Suprapubic skin (tissue), 4 donors: Measurements from ENCODE around the gene VAMP3. TPM values are rescaled to one million over a fixed set of nuclear protein-coding genes. Genes with fewer than 3 reads are reported as not detected.

Experiments used
- DNase-seq, 2 donors: peaks; one replicate each; pipeline ENCODE4 v3.0.0-alpha.2; 2019; ENCODE audit warnings: low spot score in 2 of 2
- H3K27ac ChIP-seq: fragments of 200-600 bp; sonication (generic); one replicate; pipeline ENCODE4 v1.5.1; 2019
- H3K27me3 ChIP-seq: fragments of 200-600 bp; sonication (generic); one replicate; pipeline ENCODE4 v1.5.1; 2019
- H3K36me3 ChIP-seq: fragments of 200-600 bp; sonication (generic); one replicate; pipeline ENCODE4 v1.5.1; 2019
- H3K4me1 ChIP-seq: fragments of 200-600 bp; sonication (generic); one replicate; pipeline ENCODE4 v1.5.1; 2019
- H3K4me3 ChIP-seq: fragments of 200-600 bp; sonication (generic); one replicate; pipeline ENCODE4 v1.5.1; 2019; ENCODE audit warnings: mild to moderate bottlenecking
- H3K9me3 ChIP-seq: fragments of 200-600 bp; sonication (generic); one replicate; pipeline ENCODE4 v1.5.1; 2019
- EP300 ChIP-seq: sonication (generic); formaldehyde crosslinking; IDR thresholded peaks from one replicate; pipeline ENCODE4 v1.6.1; 2017; ENCODE audit warnings: antibody characterized with exemption
- POLR2A ChIP-seq, 2 donors: fragments of 450-650 bp; IDR thresholded peaks; one replicate each; pipeline ENCODE4 v1.6.1; 2017; ENCODE audit warnings: antibody characterized with exemption in 2 of 2, mild to moderate bottlenecking in 2 of 2, moderate library complexity in 2 of 2
- POLR2AphosphoS5 ChIP-seq, 3 donors: sonication (generic); formaldehyde crosslinking; IDR thresholded peaks; one replicate each; pipeline ENCODE4 v1.6.1; 2017; ENCODE audit warnings: antibody characterized with exemption in 3 of 3
- WGBS: methylation state at CpG from one replicate; pipeline ENCODE4 v1.1.5; 2018; 5-methylcytosine and 5-hydroxymethylcytosine counted together
- total RNA-seq, 4 donors: library from RNA; depleted of rRNA; stranded (reverse); fragments of >200 nt; gene quantifications; one replicate each; pipeline ENCODE4 v1.1.0, GENCODE V29; 2016
- TF ChIP-seq, protein P1 (sequence below), 2 donors: fragments of 200-600 bp in 1 of 2; fragments of 450-650 bp in 1 of 2; sonication (generic) in 1 of 2; IDR thresholded peaks; one replicate each; pipeline ENCODE4 v1.5.1; 2016 to 2019; ENCODE audit warnings: antibody characterized with exemption in 2 of 2, mild to moderate bottlenecking in 1 of 2, moderate library complexity in 1 of 2

VAMP3 gene
- total RNA-seq, 4 donors from 2014 or later, result 62.8 to 79.9 (median 76.4) TPM

DNA sequence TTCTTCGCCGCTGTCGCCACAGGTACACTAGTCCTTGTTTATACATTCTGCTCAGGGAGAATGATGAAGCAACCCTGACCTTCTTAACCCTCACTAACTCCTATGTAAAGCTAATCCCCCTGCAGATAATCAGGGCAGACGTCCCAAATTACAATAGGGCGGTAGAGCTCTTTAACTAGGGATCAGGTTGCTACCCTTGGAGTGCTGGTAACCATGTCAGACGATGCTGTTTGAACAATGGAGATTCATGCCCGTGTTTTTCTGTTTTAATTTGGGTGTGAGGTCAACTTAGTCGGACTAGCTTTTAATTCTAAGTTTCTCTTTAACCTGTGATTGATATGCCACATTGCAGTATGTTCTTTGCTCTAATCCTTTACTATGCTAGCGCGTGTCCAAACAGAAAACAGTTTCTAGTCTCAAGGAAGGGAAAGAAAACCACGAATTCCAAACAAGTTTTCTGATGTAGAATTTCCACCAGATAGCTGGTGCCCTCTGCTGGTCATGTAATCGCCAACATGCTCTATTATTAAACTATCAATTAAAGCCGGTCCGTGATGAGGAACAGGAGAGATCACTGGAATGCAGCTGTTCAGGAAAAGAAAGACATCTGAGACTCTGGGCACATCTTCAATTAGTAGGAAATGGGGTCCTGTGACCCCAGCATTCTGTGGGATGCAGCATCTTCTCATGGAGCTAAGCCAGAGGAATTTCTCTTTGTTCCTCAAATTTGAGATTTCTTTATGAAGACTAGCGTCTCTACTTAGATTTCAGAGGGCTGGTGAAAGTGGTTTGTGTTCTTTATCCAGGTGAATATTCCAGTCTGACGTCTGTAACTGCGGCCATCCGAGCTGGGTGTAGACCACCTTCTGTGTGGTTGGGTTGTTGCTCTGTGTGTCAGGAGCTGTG, 18.3 kb upstream of the VAMP3 start:
- no peak for TF ChIP-seq EP300
- TF ChIP-seq, protein P1, sequence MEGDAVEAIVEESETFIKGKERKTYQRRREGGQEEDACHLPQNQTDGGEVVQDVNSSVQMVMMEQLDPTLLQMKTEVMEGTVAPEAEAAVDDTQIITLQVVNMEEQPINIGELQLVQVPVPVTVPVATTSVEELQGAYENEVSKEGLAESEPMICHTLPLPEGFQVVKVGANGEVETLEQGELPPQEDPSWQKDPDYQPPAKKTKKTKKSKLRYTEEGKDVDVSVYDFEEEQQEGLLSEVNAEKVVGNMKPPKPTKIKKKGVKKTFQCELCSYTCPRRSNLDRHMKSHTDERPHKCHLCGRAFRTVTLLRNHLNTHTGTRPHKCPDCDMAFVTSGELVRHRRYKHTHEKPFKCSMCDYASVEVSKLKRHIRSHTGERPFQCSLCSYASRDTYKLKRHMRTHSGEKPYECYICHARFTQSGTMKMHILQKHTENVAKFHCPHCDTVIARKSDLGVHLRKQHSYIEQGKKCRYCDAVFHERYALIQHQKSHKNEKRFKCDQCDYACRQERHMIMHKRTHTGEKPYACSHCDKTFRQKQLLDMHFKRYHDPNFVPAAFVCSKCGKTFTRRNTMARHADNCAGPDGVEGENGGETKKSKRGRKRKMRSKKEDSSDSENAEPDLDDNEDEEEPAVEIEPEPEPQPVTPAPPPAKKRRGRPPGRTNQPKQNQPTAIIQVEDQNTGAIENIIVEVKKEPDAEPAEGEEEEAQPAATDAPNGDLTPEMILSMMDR (IDR thresholded peaks at IDR 0.05), result peak; percentile 69 to 72
- Histone ChIP-seq H3K27ac (no peak overlapping the region), H3K9me3 (no peaks in the 10 kb centered on the region), H3K4me1 (peaks cover 8% of the 10 kb centered on the region), H3K27me3 (no peaks in the 10 kb centered on the region), H3K36me3 (no peaks in the 10 kb centered on the region), H3K4me3 (peak overlapping the region; percentile 26)
- whole genome bisulfite sequencing, result 32% methylated on average over 18 of the region's 18 CpGs
- no peak for DNase-seq

DNA sequence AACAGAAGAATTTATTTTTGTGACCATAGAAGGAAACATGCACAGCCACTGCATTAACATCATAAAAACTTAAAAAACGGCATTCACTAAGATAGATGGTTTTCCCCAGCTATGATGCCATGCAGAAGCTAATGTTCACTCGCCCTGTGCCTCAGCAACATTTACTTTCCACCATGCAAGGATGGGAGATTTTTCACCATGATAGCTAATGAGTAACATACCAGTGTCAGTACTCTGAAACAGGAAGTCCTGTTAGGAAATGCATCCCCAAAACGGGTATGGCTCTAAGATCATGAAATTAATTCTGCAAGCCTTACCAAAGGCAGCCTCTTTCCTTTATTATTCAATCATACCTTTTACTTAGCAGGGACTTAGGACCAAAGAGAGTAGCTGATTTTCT, 17.5 kb upstream of the VAMP3 start:
- H3K4me1 ChIP-seq, result peaks cover 8% of the 10 kb centered on the region
- no peaks in the 10 kb centered on the region for H3K9me3 ChIP-seq
- WGBS, result 73% methylated on average over 3 of the region's 3 CpGs
- no peak overlapping the region for H3K4me3 ChIP-seq
- H3K36me3 ChIP-seq, result no peaks in the 10 kb centered on the region
- TF ChIP-seq POLR2AphosphoS5 (IDR thresholded peaks at IDR 0.05) (no peak), EP300 (no peak), POLR2A (IDR thresholded peaks at IDR 0.05) (no peak)
- TF ChIP-seq, protein P1 (IDR thresholded peaks at IDR 0.05), result no peak
- H3K27me3 ChIP-seq, result no peaks in the 10 kb centered on the region
- no peak overlapping the region for H3K27ac ChIP-seq
- DNase-seq, result no peak

DNA sequence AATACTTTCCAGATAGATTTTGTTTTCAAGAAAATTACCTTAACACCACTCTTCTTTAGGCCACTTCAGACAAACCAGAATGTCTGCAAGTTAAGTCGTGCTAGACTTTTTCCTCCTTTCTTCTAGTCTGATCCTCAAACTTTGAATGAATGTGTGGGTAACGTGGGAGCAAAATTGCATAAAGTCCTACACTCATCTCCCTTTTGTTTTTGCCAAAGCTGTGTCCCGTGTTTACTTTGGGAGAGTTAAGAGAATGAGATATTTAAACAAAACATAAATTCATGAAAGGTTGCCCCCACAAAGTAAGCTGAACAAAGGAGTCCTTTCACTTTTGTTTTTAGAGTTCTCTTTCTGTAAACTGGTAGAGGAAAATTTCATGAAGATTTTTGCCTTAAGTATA, 16.9 kb upstream of the VAMP3 start:
- TF ChIP-seq EP300 (no peak), POLR2AphosphoS5 (IDR thresholded peaks at IDR 0.05) (no peak), POLR2A (IDR thresholded peaks at IDR 0.05) (no peak)
- TF ChIP-seq, protein P1 (IDR thresholded peaks at IDR 0.05), result no peak
- no peaks in the 10 kb centered on the region for H3K36me3 ChIP-seq
- no peak overlapping the region for H3K4me3 ChIP-seq
- H3K9me3 ChIP-seq, result no peaks in the 10 kb centered on the region
- no peak overlapping the region for H3K27ac ChIP-seq
- peaks cover 8% of the 10 kb centered on the region for H3K4me1 ChIP-seq
- no peak for DNase-seq
- 61% methylated on average over 3 of the region's 3 CpGs for WGBS
- no peaks in the 10 kb centered on the region for H3K27me3 ChIP-seq

DNA sequence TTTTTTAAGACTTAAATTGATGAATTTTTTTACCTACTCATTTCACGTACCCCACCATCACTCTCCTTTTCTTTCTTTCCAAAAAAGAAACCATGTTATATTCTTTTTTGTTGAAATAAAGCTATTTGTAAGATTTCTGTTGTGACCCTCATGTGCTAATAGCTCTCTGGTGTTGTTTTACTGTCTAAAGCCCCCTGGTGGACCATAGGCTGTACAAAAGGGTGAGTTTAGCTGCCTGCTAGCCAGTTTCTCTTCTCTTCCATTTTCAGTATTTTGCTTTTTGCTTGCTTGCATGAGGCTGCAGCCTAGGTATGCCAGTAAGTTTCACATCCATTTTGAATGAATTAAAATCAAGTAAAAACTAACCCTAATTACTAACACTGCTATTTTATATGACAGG, 15.6 kb upstream of the VAMP3 start:
- TF ChIP-seq, protein P1 (IDR thresholded peaks at IDR 0.05), result no peak
- no peak for TF ChIP-seq POLR2AphosphoS5 (IDR thresholded peaks at IDR 0.05)
- TF ChIP-seq EP300, result no peak
- no peak for TF ChIP-seq POLR2A (IDR thresholded peaks at IDR 0.05)
- peaks cover 8% of the 10 kb centered on the region for H3K4me1 ChIP-seq
- no peaks in the 10 kb centered on the region for H3K36me3 ChIP-seq
- H3K9me3 ChIP-seq, result no peaks in the 10 kb centered on the region
- no peak overlapping the region for H3K4me3 ChIP-seq
- no peak overlapping the region for H3K27ac ChIP-seq
- H3K27me3 ChIP-seq, result no peaks in the 10 kb centered on the region
- 97% methylated on average over 1 of the region's 1 CpG for WGBS
- DNase-seq, result no peak

DNA sequence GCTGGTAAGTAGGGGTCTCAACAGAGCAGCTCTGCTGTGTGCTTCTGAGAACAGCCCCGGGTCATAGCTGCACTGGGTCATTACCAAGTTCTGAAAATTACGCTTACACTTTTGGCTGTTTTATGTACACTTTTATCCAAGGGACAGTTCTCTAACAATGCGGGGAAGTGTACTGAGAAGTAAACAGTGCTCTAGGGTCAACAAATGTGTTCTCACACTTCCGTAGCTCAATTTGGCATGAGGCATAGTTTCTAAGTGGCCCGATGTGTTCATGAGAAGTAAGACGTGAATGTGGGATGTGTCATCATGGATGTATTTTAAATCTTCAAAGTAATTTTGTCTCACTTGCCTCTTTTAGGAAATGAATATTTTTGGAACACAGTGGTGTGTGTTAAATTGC, 10.9 kb upstream of the VAMP3 start:
- H3K27ac ChIP-seq, result no peak overlapping the region
- H3K36me3 ChIP-seq, result no peaks in the 10 kb centered on the region
- no peak overlapping the region for H3K4me3 ChIP-seq
- no peaks in the 10 kb centered on the region for H3K9me3 ChIP-seq
- H3K27me3 ChIP-seq, result no peaks in the 10 kb centered on the region
- TF ChIP-seq, protein P1 (IDR thresholded peaks at IDR 0.05), result no peak
- TF ChIP-seq EP300, result no peak
- TF ChIP-seq POLR2AphosphoS5 (IDR thresholded peaks at IDR 0.05), result no peak
- TF ChIP-seq POLR2A (IDR thresholded peaks at IDR 0.05), result no peak
- no peaks in the 10 kb centered on the region for H3K4me1 ChIP-seq
- 75% methylated on average over 6 of the region's 6 CpGs for WGBS
- no peak for DNase-seq
